H1 (cell line): Measurements from ENCODE around the gene SPEF2.

Source experiments
- CBX8 ChIP-seq: fragments of 300-800, 300-1000 bp; sonication (generic); IDR thresholded peaks from 2 replicates; pipeline ENCODE4 v1.7.1; 2016; ENCODE audit warnings: low read depth, low read length, borderline replicate concordance
- CHD2 ChIP-seq: IDR thresholded peaks from 2 replicates; pipeline ENCODE4 v1.6.1; 2012; ENCODE audit warnings: low read length, improper control_type of control experiment
- CTCF ChIP-seq, 3 experiments: IDR thresholded peaks; 1 replicate in 2 of 3; 2 replicates in 1 of 3; pipeline versions ENCODE4 v1.5.1 to v1.6.1; 2011; ENCODE audit warnings: low read length in 3 of 3, mild to moderate bottlenecking in 3 of 3, inconsistent platforms in 2 of 3, low read depth in 1 of 3, moderate library complexity in 1 of 3; ENCODE audit not compliant: insufficient read depth in 1 of 3; ENCODE audit errors: control extremely low read depth in 1 of 3
- EGR1 ChIP-seq: IDR thresholded peaks from 2 replicates; pipeline ENCODE4 v1.6.1; 2011; ENCODE audit warnings: low read depth, low read length, borderline replicate concordance
- FOSL1 ChIP-seq: IDR thresholded peaks from 2 replicates; pipeline ENCODE4 v1.6.1; 2011; ENCODE audit warnings: mild to moderate bottlenecking, low read depth, low read length, moderate library complexity; ENCODE audit not compliant: insufficient read depth
- JUND ChIP-seq: IDR thresholded peaks from 2 replicates; pipeline ENCODE4 v1.6.1; 2011; ENCODE audit warnings: mild to moderate bottlenecking, improper control_type of control experiment, low read length
- POLR2AphosphoS5 ChIP-seq: IDR thresholded peaks from 2 replicates; pipeline ENCODE4 v1.6.1; 2011; ENCODE audit warnings: low read depth, low read length

GRCh38 chr5:35819026-35819425, 201.4 kb downstream of the SPEF2 start:
- no peak for TF ChIP-seq CTCF (IDR thresholded peaks at IDR 0.05; ENCODE audit: control extremely low read depth in 1 of 3, insufficient read depth in 1 of 3, low read depth in 1 of 3, low read length in 3 of 3)
- no peak for TF ChIP-seq EGR1
- no peak for TF ChIP-seq POLR2AphosphoS5
- no peak for TF ChIP-seq FOSL1
- no peak for TF ChIP-seq JUND
- no peak for TF ChIP-seq CHD2
- no peak for TF ChIP-seq CBX8
